Ishikawa (cell line): ENCODE results near the gene ENOX1.

Source experiments
- CREB1 ChIP-seq: IDR thresholded peaks from 2 replicates; pipeline ENCODE4 v1.6.1; 2012; ENCODE audit warnings: low read depth
- TCF12 ChIP-seq: IDR thresholded peaks from 2 replicates; pipeline ENCODE4 v1.6.1; 2012; ENCODE audit warnings: low read depth
- TF ChIP-seq, protein P1 (sequence below): IDR thresholded peaks from 2 replicates; pipeline ENCODE4 v1.6.1; 2012
- TF ChIP-seq, protein P2 (sequence below): IDR thresholded peaks from 2 replicates; pipeline ENCODE4 v1.6.1; 2012; ENCODE audit warnings: low read depth, mild to moderate bottlenecking
- TF ChIP-seq, protein P3 (sequence below): IDR thresholded peaks from 2 replicates; pipeline ENCODE4 v1.6.1; 2012

DNA sequence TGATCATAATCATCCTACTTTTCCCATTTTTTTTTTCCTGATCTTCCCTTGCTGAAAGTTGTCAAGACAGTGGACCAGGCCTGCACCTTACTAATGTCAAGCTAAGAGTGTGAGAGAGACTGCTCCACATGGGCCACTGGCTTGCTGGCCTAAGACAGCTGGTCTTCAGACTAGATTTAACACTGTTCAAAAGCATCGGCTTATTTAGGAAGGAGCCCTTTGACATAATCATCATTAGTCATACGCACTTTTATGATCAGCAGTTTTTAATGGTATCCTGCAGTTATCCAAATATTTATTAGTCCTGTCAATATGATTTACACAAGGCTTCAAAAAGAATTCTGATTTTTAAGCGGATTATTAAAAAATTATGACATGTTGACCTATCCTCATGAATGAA is 492.8 kb downstream of the ENOX1 start:
- TF ChIP-seq, protein P1, sequence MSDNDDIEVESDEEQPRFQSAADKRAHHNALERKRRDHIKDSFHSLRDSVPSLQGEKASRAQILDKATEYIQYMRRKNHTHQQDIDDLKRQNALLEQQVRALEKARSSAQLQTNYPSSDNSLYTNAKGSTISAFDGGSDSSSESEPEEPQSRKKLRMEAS = no peak
- TF ChIP-seq, protein P2, sequence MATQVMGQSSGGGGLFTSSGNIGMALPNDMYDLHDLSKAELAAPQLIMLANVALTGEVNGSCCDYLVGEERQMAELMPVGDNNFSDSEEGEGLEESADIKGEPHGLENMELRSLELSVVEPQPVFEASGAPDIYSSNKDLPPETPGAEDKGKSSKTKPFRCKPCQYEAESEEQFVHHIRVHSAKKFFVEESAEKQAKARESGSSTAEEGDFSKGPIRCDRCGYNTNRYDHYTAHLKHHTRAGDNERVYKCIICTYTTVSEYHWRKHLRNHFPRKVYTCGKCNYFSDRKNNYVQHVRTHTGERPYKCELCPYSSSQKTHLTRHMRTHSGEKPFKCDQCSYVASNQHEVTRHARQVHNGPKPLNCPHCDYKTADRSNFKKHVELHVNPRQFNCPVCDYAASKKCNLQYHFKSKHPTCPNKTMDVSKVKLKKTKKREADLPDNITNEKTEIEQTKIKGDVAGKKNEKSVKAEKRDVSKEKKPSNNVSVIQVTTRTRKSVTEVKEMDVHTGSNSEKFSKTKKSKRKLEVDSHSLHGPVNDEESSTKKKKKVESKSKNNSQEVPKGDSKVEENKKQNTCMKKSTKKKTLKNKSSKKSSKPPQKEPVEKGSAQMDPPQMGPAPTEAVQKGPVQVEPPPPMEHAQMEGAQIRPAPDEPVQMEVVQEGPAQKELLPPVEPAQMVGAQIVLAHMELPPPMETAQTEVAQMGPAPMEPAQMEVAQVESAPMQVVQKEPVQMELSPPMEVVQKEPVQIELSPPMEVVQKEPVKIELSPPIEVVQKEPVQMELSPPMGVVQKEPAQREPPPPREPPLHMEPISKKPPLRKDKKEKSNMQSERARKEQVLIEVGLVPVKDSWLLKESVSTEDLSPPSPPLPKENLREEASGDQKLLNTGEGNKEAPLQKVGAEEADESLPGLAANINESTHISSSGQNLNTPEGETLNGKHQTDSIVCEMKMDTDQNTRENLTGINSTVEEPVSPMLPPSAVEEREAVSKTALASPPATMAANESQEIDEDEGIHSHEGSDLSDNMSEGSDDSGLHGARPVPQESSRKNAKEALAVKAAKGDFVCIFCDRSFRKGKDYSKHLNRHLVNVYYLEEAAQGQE = no peak
- TF ChIP-seq, protein P3, sequence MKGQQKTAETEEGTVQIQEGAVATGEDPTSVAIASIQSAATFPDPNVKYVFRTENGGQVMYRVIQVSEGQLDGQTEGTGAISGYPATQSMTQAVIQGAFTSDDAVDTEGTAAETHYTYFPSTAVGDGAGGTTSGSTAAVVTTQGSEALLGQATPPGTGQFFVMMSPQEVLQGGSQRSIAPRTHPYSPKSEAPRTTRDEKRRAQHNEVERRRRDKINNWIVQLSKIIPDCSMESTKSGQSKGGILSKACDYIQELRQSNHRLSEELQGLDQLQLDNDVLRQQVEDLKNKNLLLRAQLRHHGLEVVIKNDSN = no peak
- TF ChIP-seq TCF12 (no peak), CREB1 (no peak)
